Measurements from ENCODE around the gene TCF12. TPM values are rescaled to one million over a fixed set of nuclear protein-coding genes. Genes with fewer than 3 reads are reported as not detected.

Gene TCF12
- total RNA-seq, 1 experiment from 2014 or later, result 76.7 TPM

GRCh38 chr15:57044970-57045369, 126.5 kb downstream of the TCF12 start:
- H3K27ac Mint-ChIP-seq, result peak overlapping the region in 2 of 3 experiments; percentile 26 to 70; a peak in 2 of 7 replicates

More at GRCh38 chr15:57044970-57045369, 126.5 kb downstream of the TCF12 start:
- H4K8ac ChIP-seq (replicated peaks; ENCODE audit: insufficient read length, low read depth, low read length), result no peak overlapping the region
- H3K9ac ChIP-seq (ENCODE audit: extremely low read depth, insufficient read length, low read length), result no peak overlapping the region
- no peak overlapping the region for H2AFZ ChIP-seq (ENCODE audit: low read length)
- Mint-ChIP-seq H3K27me3 (ENCODE audit: low read depth) (no peaks in the 10 kb centered on the region), H3K4me1 (peaks cover 44 to 60% of the 10 kb centered on the region in 2 experiments), H3K36me3 (ENCODE audit: insufficient read depth in 1 of 3, low read depth in 3 of 3) (peaks cover 0 to 7% (median 6%) of the 10 kb centered on the region in 3 experiments; a peak in 4 of 7 replicates), H3K9me3 (no peaks in the 10 kb centered on the region), H3K4me3 (no peak overlapping the region)
- H3K23ac ChIP-seq (ENCODE audit: insufficient read length, low read depth, low read length), result no peak overlapping the region
- TF ChIP-seq CTCF (conservative IDR thresholded peaks at IDR 0.05), result no peak
- H4K20me1 ChIP-seq (ENCODE audit: control insufficient read depth, insufficient read depth, insufficient read length), result no peaks in the 10 kb centered on the region
- no peaks in the 10 kb centered on the region for H3K79me1 ChIP-seq (ENCODE audit: insufficient read depth, low read depth, low read length, poor library complexity, severe bottlenecking)
- no peak overlapping the region for H4K5ac ChIP-seq (ENCODE audit: insufficient read length, low read depth, low read length)
- H2AK5ac ChIP-seq (ENCODE audit: insufficient read length, low read length), result no peak overlapping the region
- H3K9me3 ChIP-seq (ENCODE audit: control insufficient read depth, low read depth, low read length), result no peaks in the 10 kb centered on the region
- H3K18ac ChIP-seq (ENCODE audit: insufficient read length, low read depth, low read length), result no peak overlapping the region
- H3K79me2 ChIP-seq (ENCODE audit: insufficient read depth, low read length), result peaks cover 2% of the 10 kb centered on the region; the same call in 1 of the 2 replicates
- H3K14ac ChIP-seq (ENCODE audit: insufficient read depth, low read length), result no peak overlapping the region
- no peak overlapping the region for H2BK120ac ChIP-seq (ENCODE audit: low read depth, low read length, poor library complexity, severe bottlenecking)
- H3K23me2 ChIP-seq (ENCODE audit: insufficient read length, low read depth, low read length, poor library complexity, severe bottlenecking), result no peaks in the 10 kb centered on the region
- H3K27ac ChIP-seq (ENCODE audit: insufficient read length, low read depth, low read length), result no peak overlapping the region
- H3K27me3 ChIP-seq (ENCODE audit: insufficient read depth, low read length), result no peaks in the 10 kb centered on the region
- no peak overlapping the region for H3K4me2 ChIP-seq (ENCODE audit: insufficient read depth, insufficient read length, low read length)
- H2BK20ac ChIP-seq (ENCODE audit: low read depth, low read length, poor library complexity, severe bottlenecking), result no peak overlapping the region
- no peaks in the 10 kb centered on the region for H3K4me1 ChIP-seq (ENCODE audit: insufficient read depth, low read length)
- no CpG with 5 or more reads among the region's 4 CpGs for WGBS (ENCODE audit: extremely low coverage, insufficient read length, low lambda C conversion rate)
- H2BK15ac ChIP-seq (ENCODE audit: low read depth, low read length), result no peak overlapping the region
- H3T11ph ChIP-seq (ENCODE audit: low read length), result no peak overlapping the region
- no peak overlapping the region for H2BK12ac ChIP-seq (ENCODE audit: insufficient read length, low read depth, low read length)
- no peak overlapping the region for H2BK5ac ChIP-seq (ENCODE audit: insufficient read length, low read length)
- no peak overlapping the region for H3K56ac ChIP-seq (ENCODE audit: insufficient read length, low read depth, low read length)
- H4K91ac ChIP-seq (ENCODE audit: insufficient read length, low read depth, low read length), result no peak overlapping the region
- no peak overlapping the region for H3K4ac ChIP-seq (ENCODE audit: low read depth, low read length)
- no peak for DNase-seq

All from H9 (cell line).